Karpas-422 (cell line): ENCODE measurements around the gene LYSMD3. TPM values are rescaled to one million over a fixed set of nuclear protein-coding genes. Genes with fewer than 3 reads are reported as not detected.

ENCODE experiments used
- DNase-seq: peaks from one replicate; pipeline ENCODE4 v3.0.0-alpha.2; 2015
- H2AFZ ChIP-seq: fragments of 200-600 bp; sonication (generic); 2 replicates; pipeline ENCODE4 v1.6.1; 2014; ENCODE audit warnings: antibody characterized with exemption, low read length, mixed read lengths
- H3K27ac ChIP-seq: fragments of 200-600 bp; sonication (generic); 2 replicates; pipeline ENCODE4 v1.5.1; 2014; ENCODE audit warnings: mild to moderate bottlenecking, low read length, moderate library complexity
- H3K27me3 ChIP-seq: fragments of 200-600 bp; sonication (generic); 2 replicates; pipeline ENCODE4 v1.6.1; 2014; ENCODE audit warnings: low read length, mixed read lengths
- H3K36me3 ChIP-seq: fragments of 200-600 bp; sonication (generic); 2 replicates; pipeline ENCODE4 v1.6.1; 2014; ENCODE audit warnings: low read length, mixed read lengths; ENCODE audit not compliant: insufficient read depth
- H3K4me1 ChIP-seq: fragments of 200-600 bp; sonication (generic); 2 replicates; pipeline ENCODE4 v1.6.1; 2014; ENCODE audit warnings: mild to moderate bottlenecking, low read length, mixed read lengths
- H3K4me2 ChIP-seq: fragments of 200-600 bp; sonication (generic); 2 replicates; pipeline ENCODE4 v1.6.1; 2014; ENCODE audit warnings: low read length, low read depth, mild to moderate bottlenecking; ENCODE audit not compliant: poor library complexity, severe bottlenecking
- H3K4me3 ChIP-seq: fragments of 200-600 bp; sonication (generic); 2 replicates; pipeline ENCODE4 v1.5.1; 2014; ENCODE audit warnings: mild to moderate bottlenecking, antibody characterized with exemption, low read length, mixed read lengths
- H3K79me2 ChIP-seq: fragments of 200-600 bp; sonication (generic); 2 replicates; pipeline ENCODE4 v1.6.1; 2014; ENCODE audit warnings: mild to moderate bottlenecking, low read length, mixed read lengths
- H3K9ac ChIP-seq: fragments of 200-600 bp; sonication (generic); 2 replicates; pipeline ENCODE4 v1.6.0; 2014; ENCODE audit warnings: low read length
- H3K9me2 ChIP-seq: fragments of 200-600 bp; sonication (generic), shearing (Covaris generic); replicated peaks from 2 replicates; pipeline ENCODE4 v1.6.0; 2014; ENCODE audit warnings: mild to moderate bottlenecking, low read length, moderate library complexity; ENCODE audit not compliant: insufficient read depth
- H3K9me3 ChIP-seq: fragments of 300-700, 200-600 bp; sonication (generic); 2 replicates; pipeline ENCODE4 v1.6.1; 2014; ENCODE audit warnings: low read length, mixed read lengths
- H4K20me1 ChIP-seq: fragments of 200-600 bp; sonication (generic); 2 replicates; pipeline ENCODE4 v1.6.1; 2014; ENCODE audit warnings: mild to moderate bottlenecking, antibody characterized with exemption, low read length, low read depth; ENCODE audit not compliant: insufficient read depth
- total RNA-seq: library from RNA; depleted of rRNA; stranded (reverse); fragments of >200 nt; shearing (Covaris generic); gene quantifications from 2 replicates; pipeline ENCODE4 v1.2.3, GENCODE V29; 2014; ENCODE audit warnings: low replicate concordance

LYSMD3 gene
- total RNA-seq, 1 experiment from 2014 or later, result 18.5 TPM

- DNase-seq, result no peak
- H4K20me1 ChIP-seq, result no peaks in the 10 kb centered on the region
- H3K36me3 ChIP-seq, result no peaks in the 10 kb centered on the region
- H3K27ac ChIP-seq, result no peak overlapping the region
- H3K4me1 ChIP-seq, result no peaks in the 10 kb centered on the region
- H3K4me3 ChIP-seq, result no peak overlapping the region
- no peaks in the 10 kb centered on the region for H3K9me3 ChIP-seq
- no peaks in the 10 kb centered on the region for H3K79me2 ChIP-seq
- H3K27me3 ChIP-seq, result no peaks in the 10 kb centered on the region
- no peak overlapping the region for H3K4me2 ChIP-seq
- H3K9me2 ChIP-seq, result no peaks in the 10 kb centered on the region
- no peak overlapping the region for H3K9ac ChIP-seq
- H2AFZ ChIP-seq, result no peak overlapping the region
Measured at GRCh38 chr5:90553711-90554110, 24.3 kb upstream of the LYSMD3 start.

- H3K27ac ChIP-seq, result no peak overlapping the region
- no peaks in the 10 kb centered on the region for H3K9me2 ChIP-seq
- H3K4me2 ChIP-seq, result no peak overlapping the region
- H3K4me3 ChIP-seq, result no peak overlapping the region
- no peak for DNase-seq
- no peaks in the 10 kb centered on the region for H3K36me3 ChIP-seq
- no peak overlapping the region for H3K9ac ChIP-seq
- H3K27me3 ChIP-seq, result no peaks in the 10 kb centered on the region
- no peaks in the 10 kb centered on the region for H4K20me1 ChIP-seq
- H2AFZ ChIP-seq, result no peak overlapping the region
- no peaks in the 10 kb centered on the region for H3K4me1 ChIP-seq
- no peaks in the 10 kb centered on the region for H3K79me2 ChIP-seq
- no peaks in the 10 kb centered on the region for H3K9me3 ChIP-seq
Measured at GRCh38 chr5:90551376-90551775, 22.0 kb upstream of the LYSMD3 start.

- no peaks in the 10 kb centered on the region for H3K9me2 ChIP-seq
- no peaks in the 10 kb centered on the region for H3K4me1 ChIP-seq
- no peaks in the 10 kb centered on the region for H3K27me3 ChIP-seq
- no peaks in the 10 kb centered on the region for H4K20me1 ChIP-seq
- H2AFZ ChIP-seq, result no peak overlapping the region
- no peak for DNase-seq
- no peak overlapping the region for H3K4me2 ChIP-seq
- H3K9ac ChIP-seq, result no peak overlapping the region
- no peaks in the 10 kb centered on the region for H3K9me3 ChIP-seq
- H3K36me3 ChIP-seq, result no peaks in the 10 kb centered on the region
- no peak overlapping the region for H3K27ac ChIP-seq
- no peak overlapping the region for H3K4me3 ChIP-seq
- no peaks in the 10 kb centered on the region for H3K79me2 ChIP-seq
Measured at GRCh38 chr5:90550963-90551362, 21.6 kb upstream of the LYSMD3 start.

- H3K79me2 ChIP-seq, result no peaks in the 10 kb centered on the region
- no peak overlapping the region for H3K27ac ChIP-seq
- H2AFZ ChIP-seq, result no peak overlapping the region
- H3K9ac ChIP-seq, result no peak overlapping the region
- no peak overlapping the region for H3K4me3 ChIP-seq
- H3K27me3 ChIP-seq, result no peaks in the 10 kb centered on the region
- H4K20me1 ChIP-seq, result no peaks in the 10 kb centered on the region
- DNase-seq, result no peak
- H3K9me2 ChIP-seq, result no peaks in the 10 kb centered on the region
- no peaks in the 10 kb centered on the region for H3K4me1 ChIP-seq
- H3K9me3 ChIP-seq, result no peaks in the 10 kb centered on the region
- H3K36me3 ChIP-seq, result no peaks in the 10 kb centered on the region
- no peak overlapping the region for H3K4me2 ChIP-seq
Measured at GRCh38 chr5:90549729-90550275, 20.4 kb upstream of the LYSMD3 start.

GRCh38 chr5:90549223-90549622 is 19.8 kb upstream of the LYSMD3 start:
- Histone ChIP-seq H3K36me3 (no peaks in the 10 kb centered on the region), H3K4me1 (no peaks in the 10 kb centered on the region), H3K79me2 (no peaks in the 10 kb centered on the region), H3K4me2 (no peak overlapping the region), H3K9ac (no peak overlapping the region), H2AFZ (no peak overlapping the region), H3K9me3 (no peaks in the 10 kb centered on the region), H4K20me1 (no peaks in the 10 kb centered on the region), H3K9me2 (no peaks in the 10 kb centered on the region), H3K27ac (no peak overlapping the region), H3K4me3 (no peak overlapping the region), H3K27me3 (no peaks in the 10 kb centered on the region)
- DNase-seq, result no peak

DNA sequence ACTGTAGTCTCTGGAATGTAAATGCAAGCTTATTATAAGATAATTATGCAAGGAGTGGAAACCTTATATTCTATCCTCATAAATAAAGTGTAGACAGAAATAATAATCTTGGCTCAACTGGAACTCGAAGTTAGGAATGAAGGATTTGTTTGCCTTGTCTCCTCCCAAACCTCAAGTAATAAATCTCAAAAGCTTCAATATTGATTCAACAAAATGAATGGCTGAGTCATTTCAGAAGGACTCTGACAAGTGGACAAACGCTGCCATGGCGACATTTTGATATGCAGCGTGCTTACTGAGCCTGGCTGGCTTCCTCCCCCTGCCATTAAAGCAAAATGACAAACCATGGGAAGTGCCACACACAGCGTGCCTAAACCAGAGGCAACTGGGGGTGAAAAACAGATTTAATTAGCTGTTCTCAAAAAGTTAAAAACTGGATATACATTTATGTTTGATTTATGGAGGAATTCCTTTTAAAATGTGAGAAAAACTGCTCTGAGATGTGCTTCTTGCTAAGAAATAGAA is 18.7 kb upstream of the LYSMD3 start:
- Histone ChIP-seq H2AFZ (no peak overlapping the region), H3K4me2 (no peak overlapping the region)

DNA sequence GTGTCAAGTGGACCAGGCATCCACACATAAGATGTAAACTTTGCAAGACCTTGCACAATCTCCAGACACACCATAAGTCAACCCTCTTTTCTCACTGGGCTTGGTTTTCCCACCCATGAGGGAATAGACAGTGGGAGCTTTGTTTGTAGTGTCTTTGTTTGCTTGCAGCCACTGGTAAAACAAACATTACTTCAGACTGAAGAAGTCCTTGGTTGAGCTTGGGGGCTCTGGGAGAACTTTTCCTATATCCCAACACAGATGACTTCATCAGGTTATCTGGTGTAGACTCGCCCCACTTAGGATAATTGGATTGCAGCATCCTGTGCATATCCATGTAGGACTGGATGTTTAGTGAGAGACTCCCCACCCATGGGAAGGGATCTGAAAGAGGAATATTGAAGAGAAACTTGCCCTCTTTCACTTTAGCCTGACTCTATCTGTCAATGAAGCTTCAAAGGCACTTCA is 17.7 kb upstream of the LYSMD3 start:
- H3K27ac ChIP-seq, result no peak overlapping the region
- H3K27me3 ChIP-seq, result no peaks in the 10 kb centered on the region
- no peaks in the 10 kb centered on the region for H3K4me1 ChIP-seq
- H3K79me2 ChIP-seq, result no peaks in the 10 kb centered on the region
- H3K4me3 ChIP-seq, result no peak overlapping the region
- no peaks in the 10 kb centered on the region for H3K36me3 ChIP-seq
- no peaks in the 10 kb centered on the region for H3K9me3 ChIP-seq
- no peak overlapping the region for H3K9ac ChIP-seq
- H3K4me2 ChIP-seq, result no peak overlapping the region
- H2AFZ ChIP-seq, result no peak overlapping the region
- no peaks in the 10 kb centered on the region for H4K20me1 ChIP-seq
- H3K9me2 ChIP-seq, result no peaks in the 10 kb centered on the region
- no peak for DNase-seq

More for the DNA sequence above, 18.7 kb upstream of the LYSMD3 start:
- H3K9me3 ChIP-seq, result no peaks in the 10 kb centered on the region
- no peaks in the 10 kb centered on the region for H3K27me3 ChIP-seq
- no peaks in the 10 kb centered on the region for H4K20me1 ChIP-seq
- H3K79me2 ChIP-seq, result no peaks in the 10 kb centered on the region
- H3K36me3 ChIP-seq, result no peaks in the 10 kb centered on the region
- H3K9me2 ChIP-seq, result no peaks in the 10 kb centered on the region
- no peak overlapping the region for H3K27ac ChIP-seq
- no peaks in the 10 kb centered on the region for H3K4me1 ChIP-seq
- no peak for DNase-seq
- H3K9ac ChIP-seq, result no peak overlapping the region
- H3K4me3 ChIP-seq, result no peak overlapping the region

GRCh38 chr5:90546216-90546837 is 16.9 kb upstream of the LYSMD3 start:
- H3K4me3 ChIP-seq, result no peak overlapping the region
- H3K9ac ChIP-seq, result no peak overlapping the region
- no peaks in the 10 kb centered on the region for H3K36me3 ChIP-seq
- no peaks in the 10 kb centered on the region for H4K20me1 ChIP-seq
- DNase-seq, result no peak
- H3K4me1 ChIP-seq, result no peaks in the 10 kb centered on the region
- H3K27me3 ChIP-seq, result no peaks in the 10 kb centered on the region
- H3K9me3 ChIP-seq, result no peaks in the 10 kb centered on the region
- H3K27ac ChIP-seq, result no peak overlapping the region
- H2AFZ ChIP-seq, result no peak overlapping the region
- H3K79me2 ChIP-seq, result no peaks in the 10 kb centered on the region
- H3K4me2 ChIP-seq, result no peak overlapping the region
- H3K9me2 ChIP-seq, result no peaks in the 10 kb centered on the region
